K562 (cell line): Measurements from ENCODE around the gene EFCAB5. TPM values are rescaled to one million over a fixed set of nuclear protein-coding genes. Genes with fewer than 3 reads are reported as not detected.

Source experiments
- ARID2 ChIP-seq: fragments of 450-650 bp; IDR thresholded peaks from 2 replicates; pipeline ENCODE4 v1.6.1; 2017; ENCODE audit warnings: antibody characterized with exemption, mild to moderate bottlenecking
- ELK3 ChIP-seq: fragments of 450-650 bp; formaldehyde crosslinking; IDR thresholded peaks from 2 replicates; pipeline ENCODE4 v1.4.0; 2020; ENCODE audit warnings: mild to moderate bottlenecking
- FIP1L1 ChIP-seq: fragments of 200-400 bp; formaldehyde crosslinking; IDR thresholded peaks from 2 replicates; pipeline ENCODE4 v1.6.1; 2018; ENCODE audit warnings: mild to moderate bottlenecking, low read depth, low read length; ENCODE audit not compliant: poor library complexity, severe bottlenecking
- GATA2 ChIP-seq: sonication (generic); formaldehyde crosslinking; IDR thresholded peaks from 2 replicates; pipeline ENCODE4 v1.4.0; 2020; ENCODE audit warnings: mild to moderate bottlenecking, missing genetic modification reagents
- HDAC3 ChIP-seq: fragments of 450-650 bp; IDR thresholded peaks from 2 replicates; pipeline ENCODE4 v1.6.1; 2018; ENCODE audit warnings: borderline replicate concordance, mild to moderate bottlenecking, moderate library complexity; ENCODE audit not compliant: partially characterized antibody
- PHF8 ChIP-seq: fragments of 200-600 bp; sonication (generic); IDR thresholded peaks from 2 replicates; pipeline ENCODE4 v1.6.1; 2012; ENCODE audit warnings: mixed run types, mild to moderate bottlenecking, inconsistent platforms, low read length, moderate library complexity, borderline replicate concordance
- PKNOX1 ChIP-seq: fragments of 450-650 bp; IDR thresholded peaks from 2 replicates; pipeline ENCODE4 v1.6.1; 2016
- POLR2A ChIP-seq: fragments of 450-650 bp; conservative IDR thresholded peaks from 2 replicates; pipeline ENCODE4 v1.6.1; 2016
- SETDB1 ChIP-seq: IDR thresholded peaks from one replicate; pipeline ENCODE4 v1.6.1; 2012; ENCODE audit warnings: low read length, control low read depth, inconsistent platforms
- SPI1 ChIP-seq: IDR thresholded peaks from 2 replicates; pipeline ENCODE4 v1.6.1; 2011; ENCODE audit warnings: low read depth, low read length, control low read depth, borderline replicate concordance
- THRAP3 ChIP-seq: fragments of 450-650 bp; IDR thresholded peaks from 2 replicates; pipeline ENCODE4 v1.6.1; 2016; ENCODE audit warnings: mild to moderate bottlenecking, inconsistent platforms, borderline replicate concordance
- TRIM24 ChIP-seq, 2 experiments: fragments of 450-650 bp; IDR thresholded peaks; 2 replicates each; pipeline ENCODE4 v1.6.1; 2016
- TRIM25 ChIP-seq: fragments of 450-650 bp; IDR thresholded peaks from 2 replicates; pipeline ENCODE4 v1.7.0; 2016; ENCODE audit warnings: borderline replicate concordance
- ZKSCAN3 ChIP-seq: fragments of 250-450 bp; sonication (Bioruptor Pico); IDR thresholded peaks from 2 replicates; pipeline ENCODE4 v1.4.0; 2020
- ZNF407 ChIP-seq: fragments of 450-650 bp; IDR thresholded peaks from 2 replicates; pipeline ENCODE4 v1.6.1; 2016; ENCODE audit warnings: low read depth
- ZNF408 ChIP-seq: fragments of 250-450 bp; sonication (Bioruptor Pico); IDR thresholded peaks from 2 replicates; pipeline ENCODE4 v1.4.0; 2020; ENCODE audit warnings: low read depth, mild to moderate bottlenecking, moderate library complexity
- ZNF707 ChIP-seq: fragments of 250-450 bp; sonication (Bioruptor Pico); conservative IDR thresholded peaks from 2 replicates; pipeline ENCODE4 v1.8.0; 2022; ENCODE audit warnings: inconsistent platforms, mild to moderate bottlenecking, moderate library complexity
- polyA plus RNA-seq, 8 experiments: library from polyadenylated mRNA; depleted of rRNA in 4 of 8; stranded (reverse) in 5 of 8; unstranded in 3 of 8; fragments of >200 nt; fragmentation: Nextera tagmentation in 2 of 8; fragmentation: Illumina TruSeq in 1 of 8; extraction: Ambion mirVana in 2 of 8; extraction: Trizol in 1 of 8; gene quantifications; 2 replicates each; pipeline versions ENCODE4 v1.2.1 to v1.2.3, GENCODE V29; 2011 to 2014; ENCODE audit warnings: inconsistent platforms in 1 of 8, missing spikeins in 1 of 8
- total RNA-seq, 7 experiments: library from RNA; depleted of rRNA in 6 of 7; stranded (reverse); fragments of >200 nt in 6 of 7; fragmentation: Illumina TruSeq in 2 of 7; extraction: Trizol in 2 of 7; gene quantifications; 2 replicates each; pipeline versions ENCODE4 v1.2.1 to v1.2.3, GENCODE V29; 2011 to 2021; ENCODE audit warnings: low replicate concordance in 1 of 7

EFCAB5 gene
- total and polyA plus RNA-seq, 9 of the 15 experiments (the other 6 are each of a cell fraction or from before 2014, with no cell fraction given), result 0.06 to 0.11 TPM; not detected in 7

GRCh38 chr17:30104575-30105339 is 163.3 kb downstream of the EFCAB5 start (continued):
- TF ChIP-seq TRIM25, result no peak
- TF ChIP-seq ZNF408 (CRISPR knock-in tag), result no peak
- TF ChIP-seq ARID2, result no peak; the same call in 1 of the 2 replicates
- peak; percentile 73 for TF ChIP-seq PKNOX1
- TF ChIP-seq TRIM24 (IDR thresholded peaks at IDR 0.05), result no peak; a peak in 2 of 4 replicates
- TF ChIP-seq SPI1, result peak; percentile 60; the same call in 1 of the 2 replicates
- no peak for TF ChIP-seq ZNF707 (CRISPR knock-in tag)
- no peak for TF ChIP-seq FIP1L1
- peak; percentile 51 for TF ChIP-seq POLR2A
- no peak for TF ChIP-seq PHF8
- peak; percentile 12 for TF ChIP-seq HDAC3
- no peak for TF ChIP-seq ZNF407
- no peak for TF ChIP-seq THRAP3
- TF ChIP-seq SETDB1, result no peak
- peak; percentile 32; the same call in 1 of the 2 replicates for TF ChIP-seq GATA2 (CRISPR knock-in tag)
- no peak for TF ChIP-seq ZKSCAN3 (CRISPR knock-in tag)
- TF ChIP-seq ELK3 (CRISPR knock-in tag), result no peak
